NCI-H146 treated with DMSO at 0.1 percent for 48 hours (cell line): ENCODE measurements around the gene ZFP42.
"Not testable (repeated sequence)": the region's sequence is repeated elsewhere in the genome, so short reads cannot be mapped to it uniquely, and the experiment has no call there.

Experiments used
- DNase-seq: peaks from one replicate; lab custom pipeline; 2025; ENCODE audit not compliant: unreplicated experiment; lab: John Stamatoyannopoulos, UW

The ZFP42 gene

GRCh38 chr4:187995322-187996207, at the start of gene ZFP42:
Gene ZFP42 (plus strand): TSS chr4:187995771. CDS start chr4:188002808, 7,037 bp downstream.
- no peak for DNase-seq

DNA sequence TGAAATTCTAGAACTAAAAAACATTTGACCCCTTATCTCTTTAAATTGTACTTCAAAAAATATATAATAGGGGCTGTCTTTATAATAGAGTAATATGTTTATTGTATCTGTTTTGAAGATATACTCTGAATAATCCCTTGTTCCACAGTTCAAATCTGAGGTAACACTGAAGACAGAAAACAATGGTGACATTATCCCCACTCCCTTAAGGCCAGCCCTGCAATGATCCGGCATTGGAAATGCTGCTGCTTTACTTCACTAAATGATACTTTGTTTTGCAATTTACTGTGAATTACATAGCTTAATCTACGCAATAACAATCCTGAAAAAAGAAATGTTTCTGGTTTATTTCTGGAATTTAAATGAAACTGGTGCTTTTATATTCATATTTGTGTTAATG, 34.4 kb upstream of the ZFP42 start:
- DNase-seq = no peak

DNA sequence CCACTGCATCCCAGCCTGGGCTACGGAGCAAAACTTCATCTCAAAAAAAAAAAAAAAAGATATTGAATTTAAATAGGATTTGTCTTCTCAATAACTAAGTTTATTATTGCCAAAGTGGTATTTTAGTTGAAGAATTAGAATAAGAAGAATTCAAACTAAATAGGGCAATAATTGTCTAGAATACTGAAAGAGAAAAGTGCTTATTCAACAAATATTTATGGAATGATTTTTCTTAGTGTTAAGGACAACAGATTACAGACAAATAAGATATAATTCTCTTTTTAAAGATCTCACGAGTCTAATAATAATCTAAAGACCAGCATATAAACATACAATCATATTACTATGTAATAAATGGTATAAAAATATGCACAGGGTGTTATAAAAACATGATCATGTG, 33.6 kb upstream of the ZFP42 start:
- DNase-seq = no peak

DNA sequence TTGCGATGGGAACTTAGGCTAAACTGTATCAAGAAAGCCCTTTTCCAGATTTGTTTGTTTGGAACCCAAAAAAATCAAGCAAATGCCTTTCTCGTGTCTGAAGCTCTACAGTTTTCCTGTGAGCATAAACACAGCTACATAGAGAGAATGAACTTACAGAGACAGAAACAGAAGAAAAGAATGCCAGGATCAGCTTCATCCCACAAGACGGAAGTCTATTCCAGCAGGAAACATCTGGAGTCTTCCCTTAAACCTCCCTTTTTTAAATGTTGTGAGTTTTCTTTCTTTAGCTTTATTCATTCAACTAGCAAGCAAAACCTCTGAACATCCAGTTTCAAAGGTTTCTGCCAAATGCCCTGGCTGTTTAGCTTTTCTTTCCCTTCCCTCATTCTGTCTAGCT, 32.6 kb upstream of the ZFP42 start:
- DNase-seq = no peak

- DNase-seq = no peak
Observed at GRCh38 chr4:187965726-187966125, 29.8 kb upstream of the ZFP42 start.

DNA sequence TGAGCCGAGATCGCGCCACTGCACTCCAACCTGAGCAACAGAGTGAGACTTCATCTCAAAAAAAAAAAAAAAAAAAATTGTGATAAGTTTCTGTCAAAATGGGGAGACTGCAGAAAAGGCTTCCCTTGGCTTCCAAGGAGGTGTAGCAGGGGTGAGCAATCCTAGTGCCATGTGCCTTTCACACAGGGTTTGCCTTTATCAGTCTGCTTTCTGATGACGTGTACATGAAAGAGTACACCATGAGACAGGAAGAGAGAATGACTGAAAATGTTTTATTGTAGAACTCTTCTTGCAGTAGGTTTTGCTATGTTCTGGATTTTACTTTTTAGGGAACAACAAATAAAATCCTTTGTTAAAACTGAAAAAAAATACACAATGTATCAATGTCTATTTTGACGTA, 23.4 kb upstream of the ZFP42 start:
- DNase-seq = no peak

GRCh38 chr4:187983746-187984145, 11.8 kb upstream of the ZFP42 start:
- DNase-seq = no peak

- DNase-seq = no peak
Observed at GRCh38 chr4:187992971-187993370, 2.6 kb upstream of the ZFP42 start.

- no peak for DNase-seq
Observed at GRCh38 chr4:187993827-187994226, 1.7 kb upstream of the ZFP42 start.

DNA sequence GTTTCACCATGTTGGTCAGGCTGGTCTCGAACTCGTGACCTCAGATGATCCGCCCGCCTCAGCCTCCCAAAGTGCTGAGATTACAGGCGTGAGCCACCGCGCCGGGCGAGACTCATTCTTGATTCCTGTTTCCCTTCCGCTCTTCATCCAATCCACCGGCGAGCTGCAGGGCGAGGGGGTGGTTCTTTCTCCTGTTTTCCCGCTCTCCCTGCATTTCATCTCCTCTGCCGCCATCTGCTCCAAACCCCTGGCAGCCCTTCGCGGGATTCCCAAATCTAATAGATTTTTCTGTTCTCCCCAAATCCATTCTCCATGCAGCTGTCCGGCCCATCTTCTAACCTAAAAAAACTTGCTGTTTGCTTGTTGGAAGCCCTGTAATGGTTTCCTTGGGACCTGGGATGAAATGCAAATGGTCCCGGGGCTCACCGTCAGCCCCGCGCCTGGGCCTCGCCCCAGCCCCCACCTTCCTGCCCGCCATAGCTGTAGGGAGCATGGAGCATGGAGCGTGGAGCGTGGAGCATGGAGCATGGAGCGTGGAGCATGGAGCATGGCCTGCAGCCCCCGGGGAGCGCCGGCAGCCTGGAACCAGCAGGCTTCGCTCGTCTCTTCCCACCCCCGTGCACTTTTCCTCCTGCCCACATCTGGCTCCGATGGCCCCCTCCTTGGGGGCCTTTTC, 1.1 kb downstream of the ZFP42 start:
- DNase-seq = no peak

DNA sequence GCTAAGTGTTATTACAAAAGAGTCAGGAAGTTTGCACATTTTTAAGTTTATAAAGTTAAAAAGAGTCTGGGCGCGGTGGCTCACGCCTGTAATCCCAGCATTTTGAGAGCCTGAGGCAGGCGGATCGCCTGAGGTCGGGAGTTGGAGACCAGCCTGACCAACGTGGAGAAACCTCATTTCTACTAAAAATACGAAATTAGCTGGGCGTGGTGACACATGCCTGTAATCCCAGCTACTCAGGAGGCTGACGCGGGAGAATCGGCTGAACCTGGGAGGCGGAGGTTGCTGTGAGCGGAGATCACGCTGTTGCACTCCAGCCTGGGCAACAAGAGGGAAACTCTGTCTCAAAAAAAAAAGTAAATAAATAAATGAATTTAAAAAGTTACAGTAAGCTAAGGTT, 2.4 kb downstream of the ZFP42 start:
- DNase-seq = not testable (repeated sequence)

DNA sequence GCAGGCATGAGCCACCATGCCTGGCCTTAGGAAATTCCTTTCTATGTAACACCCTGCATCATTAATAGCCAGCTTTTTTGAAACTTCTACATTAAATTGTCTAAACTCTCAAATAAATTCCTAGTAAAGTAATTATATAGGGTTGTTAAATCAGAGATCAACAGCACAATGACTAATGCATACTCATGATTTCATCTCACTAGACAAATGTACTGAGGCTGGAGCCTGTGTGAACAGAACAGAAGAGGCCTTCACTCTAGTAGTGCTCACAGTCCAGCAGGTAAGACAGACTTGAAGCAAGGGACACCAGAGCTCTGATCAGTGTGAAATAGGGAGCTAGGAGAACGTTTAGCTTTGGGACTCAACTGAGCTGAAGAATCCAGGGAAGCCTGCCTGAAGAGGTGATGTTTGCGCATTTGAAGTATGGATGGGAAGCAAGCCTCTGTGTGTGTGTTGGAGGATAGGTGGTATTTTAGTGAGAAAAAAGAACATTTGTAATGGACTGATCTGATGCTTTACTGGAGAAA, 3.9 kb downstream of the ZFP42 start:
- DNase-seq = no peak

DNA sequence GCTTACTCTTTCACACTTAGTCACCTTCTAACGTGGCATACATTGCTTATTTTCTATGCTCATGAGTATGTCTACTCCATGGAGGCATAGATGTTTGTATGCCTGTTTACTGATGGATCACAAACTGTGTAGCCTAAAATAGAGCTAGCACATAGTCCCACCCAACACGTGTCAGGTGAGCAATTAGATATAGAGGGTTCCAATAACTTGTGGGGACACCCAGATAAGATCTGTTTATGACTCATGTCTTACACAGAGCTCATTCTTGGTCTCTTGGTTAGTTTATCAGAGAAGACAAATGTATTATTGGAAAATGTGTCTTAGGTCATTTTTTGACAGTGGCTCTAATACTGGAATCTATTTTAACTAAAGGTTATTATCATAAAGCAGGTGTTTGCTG, 6.8 kb downstream of the ZFP42 start:
- no peak for DNase-seq

GRCh38 chr4:188002751-188003150, 7.2 kb downstream of the ZFP42 start:
- DNase-seq = no peak

- no peak for DNase-seq
Observed at GRCh38 chr4:188005561-188005960, 10.0 kb downstream of the ZFP42 start.

GRCh38 chr4:188006285-188006848, 10.8 kb downstream of the ZFP42 start:
- no peak for DNase-seq

DNA sequence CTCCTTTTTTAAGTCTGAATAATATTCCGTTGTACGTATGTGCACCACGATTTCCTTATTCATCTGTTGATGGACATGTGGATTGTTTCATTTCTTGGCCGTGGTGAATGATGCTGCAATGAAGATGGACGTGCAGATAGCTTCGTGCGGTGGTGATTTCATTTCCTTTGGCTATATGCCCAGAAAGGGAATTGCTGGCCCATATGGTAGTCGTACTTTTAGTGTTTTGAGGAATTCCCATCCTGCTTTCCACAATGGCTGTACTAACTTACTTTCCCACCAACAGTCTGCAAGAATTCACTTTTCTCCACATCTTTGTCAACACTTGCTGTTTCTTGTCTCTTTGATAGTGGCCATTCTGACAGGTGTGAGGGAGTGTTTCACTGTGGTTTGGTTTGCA, 12.8 kb downstream of the ZFP42 start:
- no peak for DNase-seq

DNA sequence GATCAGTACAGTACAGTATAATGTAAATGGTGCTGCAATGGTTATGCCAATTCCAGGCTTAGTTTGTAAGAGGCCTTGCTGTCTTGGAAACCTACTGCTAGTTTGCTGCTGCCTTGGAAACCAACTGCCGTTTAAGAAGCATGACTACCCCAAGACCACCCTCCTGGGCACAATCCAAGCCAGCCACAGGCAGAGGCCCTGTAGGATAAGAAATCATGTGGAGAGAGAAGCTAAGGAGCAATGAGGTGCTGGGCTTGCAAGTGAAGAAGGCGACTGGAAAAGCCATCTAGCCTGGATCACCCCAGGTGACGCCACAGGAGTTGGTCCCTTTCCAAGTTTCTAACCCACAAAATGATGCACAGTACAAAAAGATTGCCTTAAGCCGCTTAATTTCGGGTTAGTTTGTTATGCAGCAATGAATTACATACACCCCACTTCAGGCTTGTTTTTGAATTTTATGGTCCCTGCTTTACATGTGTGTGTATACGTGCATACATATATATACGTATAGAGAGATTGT, 16.9 kb downstream of the ZFP42 start:
- DNase-seq = no peak

DNA sequence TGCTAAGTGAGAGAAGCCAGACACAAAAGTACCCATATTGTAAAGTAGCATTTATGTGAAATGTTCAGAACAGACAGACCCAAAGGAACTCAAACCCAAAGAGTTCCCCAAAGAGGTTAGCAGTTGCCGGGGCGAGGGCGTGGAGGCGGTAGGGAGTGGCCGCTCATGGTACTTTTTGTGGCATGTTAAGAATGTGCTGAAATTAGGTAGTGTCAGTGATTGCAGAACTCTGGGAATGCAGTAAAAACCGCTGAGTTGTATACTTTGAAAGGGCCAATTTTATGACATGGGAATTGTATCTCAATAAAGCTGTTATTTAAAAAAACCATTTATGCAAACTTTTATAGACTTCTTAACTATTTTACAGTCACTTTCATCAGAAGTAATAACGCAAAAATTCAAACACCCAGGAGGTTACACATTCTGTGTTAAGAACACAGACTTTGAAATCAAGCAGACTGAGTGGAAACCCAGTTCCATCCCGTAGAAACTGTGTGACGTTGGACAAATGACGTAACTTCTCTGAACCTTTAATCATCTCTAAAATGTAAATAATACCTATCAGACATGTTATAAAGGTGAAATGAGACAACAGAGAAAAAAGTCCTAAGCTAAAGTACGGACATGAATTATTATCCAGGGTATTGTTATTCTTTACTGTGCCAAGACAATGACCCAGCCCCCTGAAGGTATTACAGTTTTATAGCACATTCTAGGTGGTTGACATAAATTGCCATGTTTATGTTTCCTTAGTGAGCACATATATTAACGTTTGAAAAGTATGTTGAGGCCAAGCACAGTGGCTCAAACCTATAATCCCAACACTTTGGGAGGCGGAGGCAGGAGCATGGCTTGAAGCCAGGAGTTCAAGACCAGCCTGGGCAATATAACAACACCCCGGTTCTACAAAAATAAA, 19.7 kb downstream of the ZFP42 start:
- no peak for DNase-seq

DNA sequence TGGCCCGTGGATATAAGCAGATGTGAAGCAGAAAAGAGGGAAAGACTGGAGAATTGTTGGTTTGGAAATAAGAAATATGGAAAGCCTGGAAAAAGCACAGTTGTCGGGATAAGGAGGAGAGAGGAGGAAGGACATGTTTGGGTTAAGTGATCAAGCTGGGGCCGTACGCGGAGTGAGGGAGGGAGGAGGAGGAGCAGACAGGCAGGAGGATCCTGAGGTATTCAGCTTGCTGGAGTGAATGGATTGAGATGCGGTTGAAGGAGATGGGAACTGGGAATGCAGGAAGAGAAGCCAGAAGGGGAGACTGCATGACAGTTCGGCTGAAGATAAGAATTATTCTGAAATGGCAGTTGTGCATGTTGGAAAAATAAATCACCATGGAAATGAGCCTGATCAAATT, 21.2 kb downstream of the ZFP42 start:
- DNase-seq = no peak

- no peak for DNase-seq
Observed at GRCh38 chr4:188018262-188018661, 22.7 kb downstream of the ZFP42 start.
